ELF-1 (cell line): ENCODE results near the gene HEXIM1.

Experiments
- DNase-seq: peaks from one replicate; pipeline ENCODE4 v3.0.0-alpha.2; 2016; ENCODE audit warnings: low read depth, low spot score

Gene HEXIM1

GRCh38 chr17:45172232-45172540 lies 23.9 kb downstream of the HEXIM1 start:
- no peak for DNase-seq

GRCh38 chr17:45172541-45173286 lies 24.4 kb downstream of the HEXIM1 start:
- DNase-seq, result peak; percentile 35

GRCh38 chr17:45175759-45176115 lies 27.5 kb downstream of the HEXIM1 start:
- no peak for DNase-seq

- DNase-seq, result no peak
Observed at GRCh38 chr17:45177563-45177962, 29.3 kb downstream of the HEXIM1 start.

- DNase-seq, result no peak
Observed at GRCh38 chr17:45184144-45184543, 35.9 kb downstream of the HEXIM1 start.

GRCh38 chr17:45186801-45187354 lies 38.6 kb downstream of the HEXIM1 start:
- DNase-seq, result no peak

- DNase-seq, result no peak
Observed at GRCh38 chr17:45189009-45189408, 40.7 kb downstream of the HEXIM1 start.

GRCh38 chr17:45190503-45191255 lies 42.4 kb downstream of the HEXIM1 start:
- no peak for DNase-seq

GRCh38 chr17:45195424-45195823 lies 47.1 kb downstream of the HEXIM1 start:
- DNase-seq, result no peak

- no peak for DNase-seq
Observed at GRCh38 chr17:45197108-45197507, 48.8 kb downstream of the HEXIM1 start.

GRCh38 chr17:45197555-45198334 lies 49.5 kb downstream of the HEXIM1 start:
- DNase-seq, result peak; percentile 98

- DNase-seq, result no peak
Observed at GRCh38 chr17:45200701-45201100, 52.4 kb downstream of the HEXIM1 start.

GRCh38 chr17:45201457-45201856 lies 53.2 kb downstream of the HEXIM1 start:
- DNase-seq, result no peak
